GM18909 (cell line): ENCODE data around the gene ANKRD34C.
"Not testable (repeated sequence)": the region's sequence is repeated elsewhere in the genome, so short reads cannot be mapped to it uniquely, and the experiment has no call there.

Source experiments
- ATAC-seq: cut with Tn5 transposase; IDR thresholded peaks from one replicate; pipeline ENCODE4 v1.9.1; 2021; ENCODE audit warnings: mild to moderate bottlenecking; ENCODE audit not compliant: unreplicated experiment, poor library complexity

ANKRD34C gene

GRCh38 chr15:79310985-79311900, 28.7 kb downstream of the ANKRD34C start, which contains the start of gene TMED3:
Gene TMED3 (plus strand): TSS chr15:79311112. CDS start chr15:79311250, 138 bp downstream.
- ATAC-seq: peak; percentile 88

GRCh38 chr15:79311901-79312553, 29.5 kb downstream of the ANKRD34C start:
- no peak for ATAC-seq

DNA sequence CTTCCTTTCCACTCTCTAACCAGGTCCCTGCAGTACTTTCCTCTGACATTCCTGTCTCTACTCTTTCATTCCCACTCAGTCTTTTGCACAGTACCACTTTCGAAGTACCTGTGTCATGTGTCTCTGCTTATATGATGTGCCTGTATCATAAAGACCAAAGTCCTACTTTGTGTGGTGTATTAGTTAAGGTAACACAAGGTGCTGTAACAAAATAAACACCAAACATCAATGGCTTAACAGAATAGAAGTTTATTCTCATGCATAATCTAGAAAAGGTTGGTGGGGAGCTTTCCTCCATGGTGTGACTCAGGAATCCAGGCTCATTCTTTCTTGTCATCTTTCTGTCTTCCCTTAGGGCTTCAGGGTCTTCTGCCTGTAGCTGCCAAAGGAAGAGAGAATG, 31.7 kb downstream of the ANKRD34C start:
- ATAC-seq: no peak

- no peak for ATAC-seq
These were observed 32.3 kb downstream of the ANKRD34C start for GRCh38 chr15:79314811-79315210.

GRCh38 chr15:79315623-79316328, 33.3 kb downstream of the ANKRD34C start:
- no peak for ATAC-seq

DNA sequence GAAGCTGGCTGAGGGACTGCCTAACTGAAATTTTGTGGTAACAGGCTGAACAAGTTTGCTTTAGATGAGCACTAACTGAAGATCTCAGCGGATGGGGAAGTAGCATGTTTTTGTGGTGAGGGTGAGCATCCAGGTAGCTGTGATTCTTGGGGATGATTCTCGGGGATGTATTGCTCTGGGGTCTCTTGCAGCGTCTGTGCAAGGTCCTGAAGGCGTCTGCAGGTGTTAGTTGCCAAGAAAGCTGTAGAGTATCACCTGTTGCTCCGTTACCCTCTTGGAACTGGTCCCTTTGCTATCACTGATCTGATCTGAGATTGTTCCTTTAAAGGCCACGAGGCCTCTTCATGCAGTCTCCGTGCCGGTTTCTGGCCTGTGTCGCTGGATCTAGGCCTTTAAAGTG, 34.3 kb downstream of the ANKRD34C start:
- no peak for ATAC-seq

DNA sequence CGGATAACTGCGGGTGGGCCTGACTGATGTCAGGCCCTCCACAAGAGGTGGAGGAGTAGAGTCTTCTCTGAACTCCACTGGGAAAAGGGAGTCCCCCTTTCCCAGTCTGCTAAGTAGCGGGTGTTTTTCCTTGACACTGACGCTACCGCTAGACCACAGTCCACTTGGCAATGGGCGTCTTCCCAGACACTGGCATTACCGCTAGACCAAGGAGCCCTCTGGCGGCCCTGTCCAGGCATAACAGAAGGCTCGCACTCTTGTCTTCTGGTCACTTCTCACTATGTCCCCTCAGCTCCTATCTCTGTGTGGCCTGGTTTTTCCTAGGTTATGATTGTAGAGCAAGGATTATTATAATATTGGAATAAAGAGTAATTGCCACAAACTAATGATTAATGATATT, 37.5 kb downstream of the ANKRD34C start:
- not testable (repeated sequence) for ATAC-seq

- no peak for ATAC-seq
These were observed 39.4 kb downstream of the ANKRD34C start for GRCh38 chr15:79321876-79322275.

DNA sequence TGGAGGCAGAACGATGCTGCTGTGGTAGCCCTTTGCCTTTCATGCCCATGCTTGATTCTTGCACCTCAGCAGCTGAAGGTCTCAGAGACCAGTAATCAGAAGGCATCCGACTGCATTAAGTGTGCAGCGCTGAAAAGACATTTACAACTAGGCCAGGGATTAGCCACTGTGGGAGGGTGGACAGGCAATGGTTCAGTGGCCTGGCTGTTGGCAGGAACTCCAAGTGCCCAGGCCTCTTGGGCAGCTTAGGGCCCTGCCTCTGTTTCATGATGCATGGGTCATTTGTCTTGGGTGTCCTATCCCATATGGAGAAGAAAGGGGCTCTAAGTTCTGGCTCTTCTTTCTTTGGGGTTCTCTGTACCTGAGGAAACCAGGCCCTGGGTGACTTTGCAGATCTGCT, 39.8 kb downstream of the ANKRD34C start:
- no peak for ATAC-seq

DNA sequence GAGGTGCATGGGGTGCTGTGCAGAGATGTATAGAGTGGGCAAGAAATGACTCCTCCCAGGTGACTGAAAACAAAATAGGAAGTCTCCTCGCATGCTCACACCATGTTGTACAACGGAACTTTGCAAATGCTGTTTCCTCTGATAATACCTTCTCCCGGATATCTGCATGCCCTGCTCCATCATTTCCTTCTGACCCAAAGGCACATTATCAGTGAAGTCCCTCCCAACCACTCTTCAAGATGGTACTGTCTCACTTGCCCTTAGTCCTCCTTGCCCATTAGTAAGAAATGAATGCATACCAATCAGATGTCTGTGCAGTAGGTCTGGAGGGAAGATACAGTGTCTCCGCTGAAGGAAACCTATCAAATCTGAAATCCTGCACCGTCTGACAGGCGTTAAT, 40.4 kb downstream of the ANKRD34C start:
- ATAC-seq: no peak

DNA sequence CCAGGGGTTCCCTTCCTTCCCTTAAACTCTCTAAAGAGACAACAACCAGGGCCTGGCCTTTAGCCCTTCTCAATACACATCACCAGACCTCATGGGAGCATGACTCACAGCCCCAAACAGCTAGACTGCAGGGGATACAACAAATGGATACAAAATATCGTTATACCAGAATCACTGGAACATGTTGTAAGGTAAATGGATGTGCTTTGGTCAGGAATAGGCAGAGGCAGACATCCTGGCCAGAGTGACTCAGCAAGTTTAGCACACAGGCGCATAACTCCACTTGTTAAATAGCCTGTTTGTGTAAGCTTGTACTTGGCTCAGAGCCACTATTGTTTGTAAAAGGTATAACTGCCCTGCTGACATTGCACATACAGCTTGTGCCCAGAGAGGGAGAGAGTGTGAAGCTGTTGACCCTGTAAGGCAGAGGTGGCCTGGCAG, 46.7 kb downstream of the ANKRD34C start:
- ATAC-seq: no peak
